Retinal pigment epithelial cell (primary cell): ENCODE measurements around the gene MTIF2.
A peak's percentile ranks its signal among the peaks of the same experiment; 100 is the strongest.
"Not testable (repeated sequence)": the region's sequence is repeated elsewhere in the genome, so short reads cannot be mapped to it uniquely, and the experiment has no call there.

Experiments
- DNase-seq: peaks from one replicate; pipeline ENCODE4 v3.0.0-alpha.2; 2010; ENCODE audit warnings: low read depth
- H3K4me3 ChIP-seq: 2 replicates; pipeline ENCODE4 v1.5.1; 2011; ENCODE audit warnings: mild to moderate bottlenecking, low read length, control low read depth, moderate library complexity
- CTCF ChIP-seq: conservative IDR thresholded peaks from 2 replicates; pipeline ENCODE4 v1.5.1; 2011; ENCODE audit warnings: low read depth, low read length, control low read depth, inconsistent platforms

The MTIF2 gene

DNA sequence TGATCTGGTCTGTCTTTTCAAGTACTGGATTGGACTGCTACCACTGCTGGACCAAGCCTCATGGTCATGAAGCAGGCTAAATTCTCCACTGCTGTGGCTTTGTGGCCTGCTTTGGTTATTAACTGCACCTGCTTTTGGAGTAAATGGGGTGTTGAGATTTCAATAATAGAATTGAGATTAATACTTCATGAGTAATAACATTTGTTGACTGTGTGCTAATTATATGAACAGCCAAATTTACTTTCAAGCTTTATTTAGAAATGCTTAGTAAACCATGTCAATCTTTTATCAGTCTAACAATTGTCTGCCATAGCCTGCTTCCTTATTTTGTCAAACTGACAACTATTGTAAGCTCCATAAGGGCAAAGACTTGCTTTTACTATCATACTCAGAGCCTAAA is 27.4 kb upstream of the MTIF2 start:
- no peak overlapping the region for H3K4me3 ChIP-seq
- DNase-seq, result no peak
- no peak for TF ChIP-seq CTCF

GRCh38 chr2:55283083-55283482 is 14.1 kb upstream of the MTIF2 start:
- TF ChIP-seq CTCF, result no peak
- H3K4me3 ChIP-seq, result no peak overlapping the region

GRCh38 chr2:55282110-55282917 is 13.3 kb upstream of the MTIF2 start:
- peak; percentile 56 for DNase-seq
- peak overlapping the region; percentile 75 for H3K4me3 ChIP-seq
- TF ChIP-seq CTCF, result no peak

More at GRCh38 chr2:55283083-55283482, 14.1 kb upstream of the MTIF2 start:
- no peak for DNase-seq

DNA sequence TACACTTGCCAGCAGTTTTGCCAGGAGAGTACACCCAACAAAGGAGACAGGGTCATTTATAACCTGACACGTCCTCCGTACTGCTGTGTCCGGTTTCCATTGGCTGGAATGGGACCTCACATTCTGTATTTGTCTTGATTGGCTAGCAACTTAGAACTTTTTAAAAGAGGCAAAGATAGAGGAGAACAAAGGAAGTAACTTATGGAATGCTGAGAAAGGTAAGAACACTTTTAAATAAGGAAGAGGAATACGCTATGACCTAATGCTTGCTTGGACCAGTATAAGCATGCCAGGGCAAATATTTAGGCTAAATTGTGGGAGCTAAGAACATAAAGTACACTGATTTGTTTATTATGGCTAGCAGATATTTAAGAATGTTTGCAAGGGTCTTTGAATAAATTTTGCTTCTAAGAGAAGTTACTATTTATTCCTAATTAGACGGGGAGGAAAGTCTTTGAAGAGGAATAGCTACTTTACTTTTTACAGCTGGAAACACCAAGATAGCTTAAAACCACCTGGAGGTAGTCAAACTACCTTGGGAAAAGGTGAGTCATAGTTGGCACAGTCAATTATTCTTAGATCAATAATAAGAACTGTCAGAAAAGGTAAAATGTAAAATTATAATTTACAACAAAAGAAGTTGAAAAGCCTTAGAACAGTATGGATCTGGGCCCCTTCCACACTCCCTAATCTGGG is 12.0 kb upstream of the MTIF2 start:
- H3K4me3 ChIP-seq, DNase-seq: not testable (repeated sequence)

- DNase-seq, H3K4me3 ChIP-seq: not testable (repeated sequence)
Observed at GRCh38 chr2:55279859-55280424, 10.9 kb upstream of the MTIF2 start.

GRCh38 chr2:55279214-55279835 is 10.3 kb upstream of the MTIF2 start:
- not testable (repeated sequence) for DNase-seq, H3K4me3 ChIP-seq

DNA sequence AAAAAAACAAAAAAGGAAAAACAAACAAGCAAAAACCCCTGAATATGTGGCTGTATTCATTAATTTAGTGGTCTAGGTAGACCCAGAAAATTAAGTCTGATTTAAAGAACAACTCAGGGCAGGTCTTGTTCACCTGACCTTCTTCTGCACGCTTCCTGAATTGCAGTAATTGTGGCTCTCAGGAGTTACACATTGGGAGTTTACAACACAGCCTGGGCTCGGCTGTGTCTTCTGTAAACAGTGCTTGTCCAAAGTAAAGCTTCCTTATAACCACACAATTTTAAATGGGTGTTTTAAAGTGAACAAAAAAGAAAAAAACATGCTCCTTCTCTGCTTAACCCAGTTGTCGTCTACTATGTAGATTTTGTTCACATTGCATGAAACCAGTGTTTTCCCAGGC is 8.3 kb upstream of the MTIF2 start:
- no peak for TF ChIP-seq CTCF
- H3K4me3 ChIP-seq, result no peak overlapping the region
- DNase-seq, result no peak

DNA sequence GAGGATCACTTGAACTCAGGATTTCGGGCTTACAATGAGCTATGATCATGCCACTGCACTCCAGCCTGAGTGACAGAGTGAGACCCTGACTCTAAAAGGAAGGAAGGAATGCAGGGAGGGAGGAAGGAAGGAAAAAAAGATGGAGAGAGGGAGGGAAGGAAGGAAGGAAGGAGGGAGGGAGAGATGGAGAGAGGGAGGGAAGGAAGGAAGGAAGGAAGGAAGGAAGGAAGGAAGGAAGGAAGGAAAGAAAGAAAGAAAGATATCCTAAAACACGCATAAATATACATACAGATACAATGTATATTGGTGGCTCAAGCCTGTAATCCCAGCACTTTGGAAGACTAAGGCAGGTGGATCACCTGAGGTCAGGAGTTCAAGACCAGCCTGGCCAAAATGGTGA is 5.3 kb upstream of the MTIF2 start:
- not testable (repeated sequence) for H3K4me3 ChIP-seq, DNase-seq

DNA sequence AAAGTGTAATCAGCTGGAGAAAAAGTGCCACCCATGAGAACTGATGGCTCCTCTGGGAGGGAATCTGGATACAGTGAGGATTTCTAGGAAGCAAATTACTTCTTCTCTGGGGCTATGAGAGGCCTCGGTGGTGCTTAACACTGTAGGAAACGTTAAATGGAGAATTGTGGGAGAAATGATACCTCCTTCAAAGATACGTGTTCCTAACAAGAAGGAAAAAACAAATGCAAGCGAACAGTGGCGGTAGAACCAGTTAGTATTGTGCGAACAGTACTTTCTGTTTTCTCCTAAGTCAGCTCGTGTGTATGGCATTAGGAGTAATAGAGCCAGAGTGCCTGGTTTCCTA is 587 bp upstream of the MTIF2 start:
- no peak for DNase-seq
- H3K4me3 ChIP-seq, result peak overlapping the region; percentile 98
- no peak for TF ChIP-seq CTCF
